DOHH2 (cell line): Measurements from ENCODE around the gene GGPS1.

Experiments
- H3F3A ChIP-seq: fragments of 200-600 bp; sonication (generic), shearing (Covaris generic); 2 replicates; pipeline ENCODE4 v1.6.0; 2016; ENCODE audit warnings: antibody characterized with exemption, mild to moderate bottlenecking; ENCODE audit not compliant: control insufficient read depth, insufficient read depth
- H3K27ac ChIP-seq: fragments of 200-600 bp; sonication (generic); 2 replicates; pipeline ENCODE4 v1.5.1; 2014; ENCODE audit warnings: low read depth, mild to moderate bottlenecking, low read length, moderate library complexity
- H3K27me3 ChIP-seq: fragments of 200-600 bp; sonication (generic); 2 replicates; pipeline ENCODE4 v1.6.1; 2014; ENCODE audit warnings: mild to moderate bottlenecking, low read length, mixed read lengths; ENCODE audit not compliant: control insufficient read depth
- H3K36me3 ChIP-seq: fragments of 200-600 bp; sonication (generic); 2 replicates; pipeline ENCODE4 v1.6.1; 2014; ENCODE audit warnings: mild to moderate bottlenecking, low read length, moderate library complexity, mixed read lengths; ENCODE audit not compliant: control insufficient read depth
- H3K4me1 ChIP-seq: fragments of 200-600 bp; sonication (generic); 2 replicates; pipeline ENCODE4 v1.6.1; 2014; ENCODE audit warnings: mild to moderate bottlenecking, low read length, mixed read lengths; ENCODE audit not compliant: control insufficient read depth
- H3K4me2 ChIP-seq: fragments of 200-600 bp; sonication (generic); 2 replicates; pipeline ENCODE4 v1.6.0; 2014; ENCODE audit warnings: mild to moderate bottlenecking, low read length, moderate library complexity
- H3K4me3 ChIP-seq: fragments of 200-600 bp; sonication (generic); 2 replicates; pipeline ENCODE4 v1.5.1; 2014; ENCODE audit warnings: mild to moderate bottlenecking, low read length, mixed read lengths
- H3K79me2 ChIP-seq: fragments of 200-600 bp; sonication (generic); 2 replicates; pipeline ENCODE4 v1.6.1; 2014; ENCODE audit warnings: mild to moderate bottlenecking, low read length, mixed read lengths; ENCODE audit not compliant: control insufficient read depth
- H3K9me2 ChIP-seq: fragments of 200-600 bp; sonication (generic); replicated peaks from 2 replicates; pipeline ENCODE4 v1.6.1; 2014; ENCODE audit warnings: mild to moderate bottlenecking, low read length, mixed read lengths; ENCODE audit not compliant: control insufficient read depth
- H3K9me3 ChIP-seq: fragments of 200-600 bp; sonication (generic); 2 replicates; pipeline ENCODE4 v1.6.1; 2014; ENCODE audit warnings: antibody characterized with exemption, low read length, mixed read lengths; ENCODE audit not compliant: control insufficient read depth, insufficient read depth
- H4K20me1 ChIP-seq: fragments of 200-600 bp; sonication (generic); 2 replicates; pipeline ENCODE4 v1.6.0; 2014; ENCODE audit warnings: low read depth, mild to moderate bottlenecking, antibody characterized with exemption, low read length, moderate library complexity; ENCODE audit not compliant: control insufficient read depth, insufficient read depth
- EZH2phosphoT487 ChIP-seq: fragments of 200-600 bp; sonication (generic); IDR thresholded peaks from 2 replicates; pipeline ENCODE4 v1.6.1; 2017; ENCODE audit warnings: borderline replicate concordance, mild to moderate bottlenecking, antibody characterized with exemption, low read length, moderate library complexity, mixed read lengths
- TF ChIP-seq, protein P1 (sequence below): fragments of 200-600 bp; sonication (generic); IDR thresholded peaks from one replicate; pipeline ENCODE4 v1.5.1; 2014; ENCODE audit warnings: antibody characterized with exemption, mild to moderate bottlenecking, low read depth, low read length; ENCODE audit not compliant: poor library complexity, severe bottlenecking

The GGPS1 gene

DNA sequence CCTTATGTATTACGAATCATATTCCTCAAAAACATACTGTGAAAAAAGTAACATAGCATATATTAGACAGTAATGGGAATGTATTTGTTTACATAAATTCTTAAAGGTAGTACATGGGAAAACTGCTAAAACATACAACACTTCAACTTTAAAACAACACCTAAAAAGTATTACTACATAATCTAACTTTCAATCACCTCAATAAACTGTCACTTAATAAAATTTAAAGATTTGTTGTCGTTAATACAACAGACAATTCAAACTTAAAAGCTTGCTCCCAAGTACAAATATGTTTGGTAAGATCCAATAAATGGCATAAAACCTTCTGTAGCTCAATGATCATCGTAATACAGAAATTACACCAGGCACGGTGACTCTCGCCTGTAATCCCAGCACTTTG is 4.1 kb upstream of the GGPS1 start:
- peaks cover 60% of the 10 kb centered on the region for H3K36me3 ChIP-seq
- peaks cover 19% of the 10 kb centered on the region for H4K20me1 ChIP-seq
- H3K4me1 ChIP-seq: peaks cover 24% of the 10 kb centered on the region
- H3F3A ChIP-seq: peaks cover 14% of the 10 kb centered on the region
- peak overlapping the region; percentile 83 for H3K4me3 ChIP-seq
- H3K9me2 ChIP-seq: no peaks in the 10 kb centered on the region
- H3K27me3 ChIP-seq: no peaks in the 10 kb centered on the region
- no peaks in the 10 kb centered on the region for H3K9me3 ChIP-seq
- TF ChIP-seq, protein P1, sequence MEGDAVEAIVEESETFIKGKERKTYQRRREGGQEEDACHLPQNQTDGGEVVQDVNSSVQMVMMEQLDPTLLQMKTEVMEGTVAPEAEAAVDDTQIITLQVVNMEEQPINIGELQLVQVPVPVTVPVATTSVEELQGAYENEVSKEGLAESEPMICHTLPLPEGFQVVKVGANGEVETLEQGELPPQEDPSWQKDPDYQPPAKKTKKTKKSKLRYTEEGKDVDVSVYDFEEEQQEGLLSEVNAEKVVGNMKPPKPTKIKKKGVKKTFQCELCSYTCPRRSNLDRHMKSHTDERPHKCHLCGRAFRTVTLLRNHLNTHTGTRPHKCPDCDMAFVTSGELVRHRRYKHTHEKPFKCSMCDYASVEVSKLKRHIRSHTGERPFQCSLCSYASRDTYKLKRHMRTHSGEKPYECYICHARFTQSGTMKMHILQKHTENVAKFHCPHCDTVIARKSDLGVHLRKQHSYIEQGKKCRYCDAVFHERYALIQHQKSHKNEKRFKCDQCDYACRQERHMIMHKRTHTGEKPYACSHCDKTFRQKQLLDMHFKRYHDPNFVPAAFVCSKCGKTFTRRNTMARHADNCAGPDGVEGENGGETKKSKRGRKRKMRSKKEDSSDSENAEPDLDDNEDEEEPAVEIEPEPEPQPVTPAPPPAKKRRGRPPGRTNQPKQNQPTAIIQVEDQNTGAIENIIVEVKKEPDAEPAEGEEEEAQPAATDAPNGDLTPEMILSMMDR: no peak
- TF ChIP-seq EZH2phosphoT487: no peak
- H3K4me2 ChIP-seq: peak overlapping the region; percentile 66
- peak overlapping the region; percentile 57 for H3K27ac ChIP-seq
- peaks cover 91% of the 10 kb centered on the region for H3K79me2 ChIP-seq

DNA sequence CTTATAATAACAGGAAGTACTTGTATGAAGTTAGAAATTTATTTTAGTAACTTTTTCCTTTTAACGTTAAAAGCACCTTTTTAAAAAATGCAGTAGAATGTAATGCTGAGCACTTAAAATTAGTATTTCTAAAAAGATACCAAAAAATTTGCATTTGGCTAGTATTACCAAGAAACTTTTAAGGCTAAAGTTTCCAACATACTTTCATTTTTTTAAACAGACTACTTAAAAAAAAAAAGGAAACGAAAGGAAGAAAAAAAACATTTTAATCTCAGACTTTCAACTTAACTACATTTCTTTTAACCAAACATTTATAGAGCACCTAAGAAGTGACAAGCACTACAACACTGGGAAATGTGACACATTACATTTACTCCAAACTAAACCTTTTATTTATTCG is 3.2 kb upstream of the GGPS1 start:
- Histone ChIP-seq H3K27me3 (no peaks in the 10 kb centered on the region), H4K20me1 (peaks cover 19% of the 10 kb centered on the region), H3K4me1 (peaks cover 24% of the 10 kb centered on the region), H3K36me3 (peaks cover 59% of the 10 kb centered on the region), H3K79me2 (peaks cover 91% of the 10 kb centered on the region), H3K27ac (peak overlapping the region; percentile 57), H3K9me3 (no peaks in the 10 kb centered on the region), H3K9me2 (no peaks in the 10 kb centered on the region), H3K4me3 (peak overlapping the region; percentile 83), H3K4me2 (peak overlapping the region; percentile 66), H3F3A (peaks cover 17% of the 10 kb centered on the region)
- TF ChIP-seq, protein P1: no peak
- no peak for TF ChIP-seq EZH2phosphoT487

DNA sequence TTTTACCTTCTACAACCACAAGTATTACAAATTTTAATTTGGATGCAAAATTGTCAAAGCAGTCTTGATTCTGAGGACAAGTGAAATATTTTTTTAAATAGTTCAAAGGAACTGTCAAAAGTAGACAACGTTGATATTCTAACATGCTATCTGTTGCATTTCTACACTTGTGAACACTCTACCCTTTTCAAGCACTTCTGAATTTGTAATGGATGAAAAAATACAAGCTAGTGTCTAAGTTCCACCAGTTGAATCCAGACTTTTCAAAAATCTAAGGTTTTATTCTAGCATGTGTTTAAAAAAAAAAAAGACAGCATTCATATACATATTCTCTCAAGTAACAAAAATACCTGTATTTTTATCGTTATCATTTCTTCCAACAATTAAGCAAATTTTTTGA is 2.5 kb upstream of the GGPS1 start:
- Histone ChIP-seq H3K79me2 (peaks cover 91% of the 10 kb centered on the region), H3K9me3 (no peaks in the 10 kb centered on the region), H4K20me1 (peaks cover 18% of the 10 kb centered on the region), H3K4me2 (peak overlapping the region; percentile 66), H3K4me3 (peak overlapping the region; percentile 83), H3F3A (peaks cover 17% of the 10 kb centered on the region), H3K4me1 (peaks cover 31% of the 10 kb centered on the region), H3K27ac (peak overlapping the region; percentile 57), H3K9me2 (no peaks in the 10 kb centered on the region), H3K27me3 (no peaks in the 10 kb centered on the region), H3K36me3 (peaks cover 56% of the 10 kb centered on the region)
- TF ChIP-seq, protein P1: no peak
- TF ChIP-seq EZH2phosphoT487: no peak
